ENCODE results near the gene USP33.

- TF ChIP-seq POLR2AphosphoS5 (IDR thresholded peaks at IDR 0.05): no peak
- no peak for TF ChIP-seq SMC3 (conservative IDR thresholded peaks at IDR 0.05; ENCODE audit: poor library complexity)
- TF ChIP-seq CTCF (IDR thresholded peaks at IDR 0.05; ENCODE audit: poor library complexity, severe bottlenecking): no peak
- TF ChIP-seq EZH2 (IDR thresholded peaks at IDR 0.05; ENCODE audit: borderline replicate concordance, insufficient read depth, low read length, poor library complexity, severe bottlenecking): no peak
- TF ChIP-seq MXI1 (conservative IDR thresholded peaks at IDR 0.05; ENCODE audit: poor library complexity, severe bottlenecking): no peak
- TF ChIP-seq REST (IDR thresholded peaks at IDR 0.05; ENCODE audit: borderline replicate concordance): no peak
- no peak for TF ChIP-seq EP300 (conservative IDR thresholded peaks at IDR 0.05; ENCODE audit: poor library complexity, severe bottlenecking)
- no peak for TF ChIP-seq TAF1 (IDR thresholded peaks at IDR 0.05; ENCODE audit: low read depth)
These were observed 79.5 kb downstream of the USP33 start for GRCh38 chr1:77680173-77680572.

All from neural cell (in vitro differentiated cells).